ENCODE data around the gene C13orf42. TPM values are rescaled to one million over a fixed set of nuclear protein-coding genes. Genes with fewer than 3 reads are reported as not detected.
"Not testable (repeated sequence)": the region's sequence is repeated elsewhere in the genome, so short reads cannot be mapped to it uniquely, and the experiment has no call there.

The C13orf42 gene
- total RNA-seq, 1 experiment from 2014 or later, result 8.2 TPM

DNA sequence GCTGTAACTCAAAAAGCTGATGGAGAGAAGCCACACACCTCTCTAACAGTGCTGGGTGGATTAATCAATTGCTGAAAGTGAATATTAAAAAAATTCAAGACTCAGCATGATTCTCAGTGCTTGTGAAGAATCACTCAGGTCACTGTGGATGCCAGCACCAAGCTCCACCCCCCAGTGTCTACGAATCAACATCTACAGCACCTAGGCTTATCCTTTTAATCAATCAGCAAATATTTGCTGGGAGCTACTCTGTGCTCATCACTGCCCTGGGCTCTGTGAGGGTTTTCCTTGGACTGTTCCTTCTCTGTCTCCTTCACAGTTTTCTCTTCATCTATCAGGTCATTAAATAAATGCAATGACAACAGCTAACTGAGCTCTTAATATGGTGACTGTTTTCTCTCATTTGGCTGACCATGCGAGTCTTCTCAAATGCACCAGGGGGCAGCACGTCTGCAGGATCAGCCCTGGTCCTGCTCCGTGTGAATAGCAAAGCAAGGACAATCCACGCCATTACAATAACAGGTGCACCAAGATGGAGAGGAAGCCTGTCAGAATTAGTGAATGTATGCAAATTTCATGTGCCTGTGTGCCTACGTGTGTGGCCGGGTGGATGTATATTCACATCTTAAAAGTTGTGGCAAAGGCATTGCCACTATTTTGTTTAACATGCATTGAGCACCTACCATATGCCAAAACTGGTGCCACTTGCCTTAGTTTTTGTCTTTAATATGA is 14.6 kb upstream of the C13orf42 start:
- peak; percentile 85 for ATAC-seq
- ChIA-PET POLR2A (interaction anchor here (0.9 to 1.6 kb wide), 6 partner anchors 15 to 327 kb away, joined by 3 to 5 read pairs (median 3); partner anchors contain the start of gene INTS6), CTCF (interaction anchor here (0.5 to 7.9 kb wide), 93 partner anchors 10 to 1128 kb away, joined by 3 to 203 read pairs (median 4); partner anchors contain the start of gene C13orf42)
- no peak for TF ChIP-seq ZNF671 (CRISPR knock-in tag; IDR thresholded peaks at IDR 0.05)
- no peak for TF ChIP-seq GTF2I (CRISPR knock-in tag; conservative IDR thresholded peaks at IDR 0.05)
- no peak for TF ChIP-seq MYBL2 (CRISPR knock-in tag; IDR thresholded peaks at IDR 0.05)
- TF ChIP-seq NFE2L1 (CRISPR knock-in tag; IDR thresholded peaks at IDR 0.05), result no peak
- TF ChIP-seq, protein P1, sequence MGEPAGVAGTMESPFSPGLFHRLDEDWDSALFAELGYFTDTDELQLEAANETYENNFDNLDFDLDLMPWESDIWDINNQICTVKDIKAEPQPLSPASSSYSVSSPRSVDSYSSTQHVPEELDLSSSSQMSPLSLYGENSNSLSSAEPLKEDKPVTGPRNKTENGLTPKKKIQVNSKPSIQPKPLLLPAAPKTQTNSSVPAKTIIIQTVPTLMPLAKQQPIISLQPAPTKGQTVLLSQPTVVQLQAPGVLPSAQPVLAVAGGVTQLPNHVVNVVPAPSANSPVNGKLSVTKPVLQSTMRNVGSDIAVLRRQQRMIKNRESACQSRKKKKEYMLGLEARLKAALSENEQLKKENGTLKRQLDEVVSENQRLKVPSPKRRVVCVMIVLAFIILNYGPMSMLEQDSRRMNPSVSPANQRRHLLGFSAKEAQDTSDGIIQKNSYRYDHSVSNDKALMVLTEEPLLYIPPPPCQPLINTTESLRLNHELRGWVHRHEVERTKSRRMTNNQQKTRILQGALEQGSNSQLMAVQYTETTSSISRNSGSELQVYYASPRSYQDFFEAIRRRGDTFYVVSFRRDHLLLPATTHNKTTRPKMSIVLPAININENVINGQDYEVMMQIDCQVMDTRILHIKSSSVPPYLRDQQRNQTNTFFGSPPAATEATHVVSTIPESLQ (CRISPR knock-in tag; IDR thresholded peaks at IDR 0.05), result no peak
- TF ChIP-seq, protein P2, sequence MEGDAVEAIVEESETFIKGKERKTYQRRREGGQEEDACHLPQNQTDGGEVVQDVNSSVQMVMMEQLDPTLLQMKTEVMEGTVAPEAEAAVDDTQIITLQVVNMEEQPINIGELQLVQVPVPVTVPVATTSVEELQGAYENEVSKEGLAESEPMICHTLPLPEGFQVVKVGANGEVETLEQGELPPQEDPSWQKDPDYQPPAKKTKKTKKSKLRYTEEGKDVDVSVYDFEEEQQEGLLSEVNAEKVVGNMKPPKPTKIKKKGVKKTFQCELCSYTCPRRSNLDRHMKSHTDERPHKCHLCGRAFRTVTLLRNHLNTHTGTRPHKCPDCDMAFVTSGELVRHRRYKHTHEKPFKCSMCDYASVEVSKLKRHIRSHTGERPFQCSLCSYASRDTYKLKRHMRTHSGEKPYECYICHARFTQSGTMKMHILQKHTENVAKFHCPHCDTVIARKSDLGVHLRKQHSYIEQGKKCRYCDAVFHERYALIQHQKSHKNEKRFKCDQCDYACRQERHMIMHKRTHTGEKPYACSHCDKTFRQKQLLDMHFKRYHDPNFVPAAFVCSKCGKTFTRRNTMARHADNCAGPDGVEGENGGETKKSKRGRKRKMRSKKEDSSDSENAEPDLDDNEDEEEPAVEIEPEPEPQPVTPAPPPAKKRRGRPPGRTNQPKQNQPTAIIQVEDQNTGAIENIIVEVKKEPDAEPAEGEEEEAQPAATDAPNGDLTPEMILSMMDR (IDR thresholded peaks at IDR 0.05), result peak; percentile 77
- TF ChIP-seq, protein P3, sequence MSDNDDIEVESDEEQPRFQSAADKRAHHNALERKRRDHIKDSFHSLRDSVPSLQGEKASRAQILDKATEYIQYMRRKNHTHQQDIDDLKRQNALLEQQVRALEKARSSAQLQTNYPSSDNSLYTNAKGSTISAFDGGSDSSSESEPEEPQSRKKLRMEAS (CRISPR knock-in tag; IDR thresholded peaks at IDR 0.05), result peak; percentile 28; the same call in 1 of the 2 replicates
- TF ChIP-seq GRHL2 (CRISPR knock-in tag; IDR thresholded peaks at IDR 0.05; ENCODE audit: insufficient replicate concordance, severe bottlenecking), result no peak
- TF ChIP-seq RELA (CRISPR knock-in tag; IDR thresholded peaks at IDR 0.05; ENCODE audit: borderline replicate concordance), result no peak
- TF ChIP-seq SOX15 (CRISPR knock-in tag; IDR thresholded peaks at IDR 0.05), result no peak
- no peak for TF ChIP-seq JUN (CRISPR knock-in tag; IDR thresholded peaks at IDR 0.05)
- peak; percentile 37; the same call in 1 of the 2 replicates for TF ChIP-seq TEAD1 (CRISPR knock-in tag; IDR thresholded peaks at IDR 0.05)
- H3K4me1 Mint-ChIP-seq, result peaks cover 41% of the 10 kb centered on the region
- 0 out of 2 replicates have a peak overlapping the region, but pooled peaks have one; percentile 4 for H3K27ac Mint-ChIP-seq
- H3K4me3 Mint-ChIP-seq, result no peak overlapping the region
- peak; percentile 66 for DNase-seq (ENCODE audit: low spot score)
- peaks cover 26% of the 10 kb centered on the region for H3K36me3 Mint-ChIP-seq
- peaks cover 6% of the 10 kb centered on the region for H3K27me3 Mint-ChIP-seq (ENCODE audit: low read depth)
- H3K9me3 Mint-ChIP-seq, result peaks cover 31% of the 10 kb centered on the region

DNA sequence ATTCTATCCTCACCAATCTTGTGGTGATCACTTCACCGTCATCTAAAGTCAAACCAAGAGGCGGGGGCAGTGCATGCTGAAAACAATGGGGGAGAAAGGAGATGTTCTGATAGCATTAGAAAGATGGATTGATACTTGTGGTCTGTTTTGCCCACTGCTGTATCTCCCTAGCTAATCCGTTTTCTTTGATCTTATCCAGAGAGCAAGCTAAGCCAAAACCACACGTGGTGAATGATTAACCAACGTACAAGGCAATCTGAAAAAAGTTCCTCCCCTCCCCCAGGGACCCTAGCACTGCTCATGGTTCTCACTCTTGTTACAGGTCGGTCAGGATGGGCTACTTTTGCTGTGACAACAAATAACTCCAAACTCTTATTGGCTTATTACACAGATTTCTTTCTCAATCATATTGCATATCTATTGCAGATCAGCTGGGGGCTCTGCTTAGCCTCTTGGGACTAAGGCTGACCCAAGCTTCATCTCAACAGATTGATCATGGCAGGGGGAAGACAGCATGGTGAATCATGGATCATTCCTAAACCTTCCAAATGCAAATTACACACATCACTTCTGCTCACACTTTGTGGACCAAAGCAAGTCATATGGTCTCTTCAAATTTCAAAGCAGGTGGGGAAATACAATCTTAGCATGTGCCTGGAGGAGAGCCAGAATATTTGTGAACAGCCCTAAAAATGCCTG is 11.9 kb upstream of the C13orf42 start:
- TF ChIP-seq, protein P4, sequence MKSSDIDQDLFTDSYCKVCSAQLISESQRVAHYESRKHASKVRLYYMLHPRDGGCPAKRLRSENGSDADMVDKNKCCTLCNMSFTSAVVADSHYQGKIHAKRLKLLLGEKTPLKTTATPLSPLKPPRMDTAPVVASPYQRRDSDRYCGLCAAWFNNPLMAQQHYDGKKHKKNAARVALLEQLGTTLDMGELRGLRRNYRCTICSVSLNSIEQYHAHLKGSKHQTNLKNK (CRISPR knock-in tag; IDR thresholded peaks at IDR 0.05), result no peak
- TF ChIP-seq KAT7 (CRISPR knock-in tag; IDR thresholded peaks at IDR 0.05; ENCODE audit: borderline replicate concordance), result no peak
- no peak for TF ChIP-seq MXD4 (CRISPR knock-in tag; IDR thresholded peaks at IDR 0.05; ENCODE audit: borderline replicate concordance)
- peaks cover 7% of the 10 kb centered on the region; the same call in 1 of the 2 replicates for H3K27me3 Mint-ChIP-seq (ENCODE audit: low read depth)
- peaks cover 11% of the 10 kb centered on the region for H3K9me3 Mint-ChIP-seq
- H3K4me1 Mint-ChIP-seq, result peaks cover 41% of the 10 kb centered on the region
- H3K4me3 Mint-ChIP-seq, result no peak overlapping the region
- peaks cover 7% of the 10 kb centered on the region for H3K36me3 Mint-ChIP-seq
- ChIA-PET POLR2A (no interaction called here), CTCF (interaction anchor here (1.1 to 7.9 kb wide), 6 partner anchors 10 to 164 kb away, joined by 3 to 203 read pairs (median 16); no protein-coding TSS in a partner anchor)
- no peak overlapping the region for H3K27ac Mint-ChIP-seq
- ATAC-seq (no peak), DNase-seq (ENCODE audit: low spot score) (no peak)

DNA sequence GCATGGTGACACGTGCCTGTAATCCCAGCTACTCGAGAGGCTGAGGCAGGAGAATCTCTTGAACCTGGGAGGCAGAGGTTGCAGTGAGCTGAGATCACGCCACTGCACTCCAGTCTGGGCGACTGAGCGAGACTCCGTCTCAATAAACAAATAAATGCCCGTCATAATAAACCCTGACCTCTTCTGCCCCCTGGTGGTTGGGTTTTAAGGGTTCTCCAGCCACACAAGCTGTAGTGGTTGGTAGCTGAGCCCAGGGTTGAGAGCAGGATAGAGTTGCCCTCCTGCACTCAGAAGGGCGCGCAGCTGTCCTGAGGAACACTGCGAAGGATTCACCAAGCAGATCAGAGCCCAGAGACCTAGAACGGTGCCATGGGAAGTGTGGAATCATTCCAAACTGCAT is 9.8 kb upstream of the C13orf42 start:
- Mint-ChIP-seq H3K27ac (0 out of 2 replicates have a peak overlapping the region, but pooled peaks have one; percentile 17), H3K36me3 (peaks cover 20% of the 10 kb centered on the region), H3K9me3 (peaks cover 19% of the 10 kb centered on the region), H3K4me1 (peaks cover 34% of the 10 kb centered on the region), H3K27me3 (ENCODE audit: low read depth) (peaks cover 11% of the 10 kb centered on the region; the same call in 1 of the 2 replicates)
- CTCF ChIA-PET, result interaction anchor here (0.6 to 7.9 kb wide), 32 partner anchors 9 to 1144 kb away, joined by 3 to 203 read pairs (median 4); partner anchors contain the start of gene C13orf42
- ATAC-seq, result peak; percentile 84
- H3K4me3 Mint-ChIP-seq, POLR2A ChIA-PET: not testable (repeated sequence)
- peak; percentile 76 for DNase-seq (ENCODE audit: low spot score)
- TF ChIP-seq, protein P2 (IDR thresholded peaks at IDR 0.05), result peak; percentile 59

Measured in WTC11 (cell line).